Naive thymus-derived CD4-positive, alpha-beta T cell (primary cell): ENCODE results near the gene HOXA5. TPM values are rescaled to one million over a fixed set of nuclear protein-coding genes. Genes with fewer than 3 reads are reported as not detected.

Experiments used
- ATAC-seq: fragments of 150-1000 bp; cut with Tn5 transposase; 2 replicates; pipeline ENCODE4 v1.10.0; 2021; ENCODE audit warnings: mild to moderate bottlenecking, moderate library complexity
- CTCF ChIA-PET: fragments of 350-600 bp; sonication (Branson Sonifier 250); formaldehyde crosslinking; loops from one replicate; lab custom pipeline; 2021; ENCODE audit warnings: antibody characterized with exemption; lab: Charles Lee
- POLR2A ChIA-PET: fragments of 350-600 bp; sonication (Branson Sonifier 250); formaldehyde crosslinking; loops from one replicate; lab custom pipeline; 2021; ENCODE audit warnings: antibody characterized with exemption, inconsistent platforms; lab: Charles Lee
- DNase-seq, 9 donors: peaks; one replicate each; pipeline versions ENCODE4 v3.0.0 to v3.0.0-alpha.2; 2020 to 2022; ENCODE audit warnings: mixed read lengths in 1 of 9
- H3K27ac ChIP-seq: one replicate; pipeline ENCODE4 v1.7.0; 2013; ENCODE audit warnings: mild to moderate bottlenecking, low read depth, low read length, moderate library complexity
- H3K27me3 ChIP-seq, 2 donors: one replicate each; pipeline ENCODE4 v1.7.0; 2013; ENCODE audit warnings: low read length in 2 of 2, mild to moderate bottlenecking in 2 of 2, moderate library complexity in 2 of 2; ENCODE audit not compliant: control insufficient read depth in 2 of 2, insufficient read depth in 2 of 2
- H3K36me3 ChIP-seq, 3 experiments: 1 replicate in 2 of 3; 2 replicates in 1 of 3; pipeline ENCODE4 v1.7.0; 2013; ENCODE audit warnings: low read length in 3 of 3, mild to moderate bottlenecking in 3 of 3, moderate library complexity in 1 of 3; ENCODE audit not compliant: insufficient read depth in 3 of 3, control insufficient read depth in 2 of 3
- H3K4me1 ChIP-seq, 2 donors: one replicate each; pipeline ENCODE4 v1.7.0; 2013; ENCODE audit warnings: low read length in 2 of 2, mild to moderate bottlenecking in 2 of 2, moderate library complexity in 1 of 2; ENCODE audit not compliant: control insufficient read depth in 2 of 2, insufficient read depth in 2 of 2
- H3K4me3 ChIP-seq: 2 replicates; pipeline ENCODE4 v1.7.0; 2013; ENCODE audit warnings: mild to moderate bottlenecking, low read length
- H3K9me3 ChIP-seq, 3 experiments: 1 replicate in 2 of 3; 2 replicates in 1 of 3; pipeline ENCODE4 v1.7.0; 2013; ENCODE audit warnings: low read length in 3 of 3; ENCODE audit not compliant: control insufficient read depth in 2 of 3
- H3K27ac Mint-ChIP-seq, 9 donors: one replicate each; pipeline ENCODE4 v1.8.0; 2020 to 2022; ENCODE audit warnings: mixed read lengths in 9 of 9, mild to moderate bottlenecking in 8 of 9, moderate library complexity in 5 of 9, inconsistent platforms in 2 of 9
- H3K27me3 Mint-ChIP-seq, 5 donors: one replicate each; pipeline ENCODE4 v1.8.0; 2021 to 2022; ENCODE audit warnings: mixed read lengths in 5 of 5, mild to moderate bottlenecking in 1 of 5
- H3K36me3 Mint-ChIP-seq, 5 donors: one replicate each; pipeline ENCODE4 v1.8.0; 2020 to 2022; ENCODE audit warnings: mixed read lengths in 5 of 5, mild to moderate bottlenecking in 3 of 5, inconsistent platforms in 1 of 5
- H3K4me1 Mint-ChIP-seq, 7 donors: one replicate each; pipeline ENCODE4 v1.8.0; 2020 to 2022; ENCODE audit warnings: mixed read lengths in 7 of 7, mild to moderate bottlenecking in 3 of 7, inconsistent platforms in 1 of 7
- H3K4me3 Mint-ChIP-seq, 10 donors: one replicate each; pipeline ENCODE4 v1.8.0; 2020 to 2022; ENCODE audit warnings: mild to moderate bottlenecking in 10 of 10, mixed read lengths in 10 of 10, moderate library complexity in 6 of 10, inconsistent platforms in 2 of 10
- H3K9me3 Mint-ChIP-seq, 11 donors: one replicate each; pipeline ENCODE4 v1.8.0; 2020 to 2022; ENCODE audit warnings: mixed read lengths in 11 of 11, mild to moderate bottlenecking in 4 of 11, inconsistent platforms in 1 of 11, moderate library complexity in 1 of 11
- intact Hi-C, 2 donors: fragments of 100-400 bp; cut with micrococcal nuclease; formaldehyde crosslinking; loops; one replicate each; pipeline ENCODE4 v1.15.1; 2023
- polyA plus RNA-seq, 2 donors: library from polyadenylated mRNA; unstranded; fragments of 300-500 nt; fragmentation: Illumina TruSeq; gene quantifications; one replicate each; pipeline ENCODE4 v1.2.3, GENCODE V29; 2021
- total RNA-seq, 6 experiments: library from RNA in 5 of 6; stranded (reverse) in 5 of 6; gene quantifications; 1 replicate in 5 of 6; 2 replicates in 1 of 6; pipeline ENCODE4 v1.2.3 and lab custom pipeline; 2021 to 2026

Gene HOXA5
- total and polyA plus RNA-seq, 7 experiments from 2014 or later: 0.88 to 2.2 TPM; not detected in 5

DNA sequence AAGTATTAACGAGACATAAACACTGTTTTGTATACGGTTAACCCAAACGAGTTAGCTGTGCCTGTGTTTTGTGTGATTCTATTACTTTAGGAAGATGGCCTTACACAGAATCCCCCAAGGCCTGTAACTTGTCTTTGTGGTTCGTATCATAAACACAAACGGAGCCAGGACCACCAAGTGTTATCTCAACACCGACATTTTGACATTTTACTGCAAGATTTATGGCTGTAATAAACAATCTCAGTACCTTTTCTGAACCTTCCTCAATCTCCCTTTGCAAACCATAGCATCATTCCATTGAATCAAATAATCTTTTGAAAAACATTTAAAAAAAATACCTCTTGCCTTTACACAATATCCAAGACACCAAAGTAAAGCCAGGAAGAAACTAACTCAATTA lies 10.5 kb downstream of the HOXA5 start:
- H3K27me3 Mint-ChIP-seq: peaks cover 46 to 73% (median 62%) of the 10 kb centered on the region in 5 donors
- H3K27ac Mint-ChIP-seq: no peak overlapping the region
- no peaks in the 10 kb centered on the region for H3K4me1 ChIP-seq
- no peaks in the 10 kb centered on the region for H3K9me3 Mint-ChIP-seq
- CTCF ChIA-PET: no interaction called here
- peaks cover 0 to 18% (median 4%) of the 10 kb centered on the region in 7 donors for H3K4me1 Mint-ChIP-seq
- H3K4me3 Mint-ChIP-seq: no peak overlapping the region
- intact Hi-C loops: loop anchor here in 1 of 2 donors (5.0 kb wide), 1 partner anchor 36 kb away; the partner anchor contains the start of gene HOXA1
- H3K27me3 ChIP-seq: peaks cover 0 to 6% of the 10 kb centered on the region in 2 donors
- no peaks in the 10 kb centered on the region for H3K9me3 ChIP-seq
- DNase-seq: no peak
- no peaks in the 10 kb centered on the region for H3K36me3 ChIP-seq
- POLR2A ChIA-PET: no interaction called here
- peaks cover 0 to 2% (median 0%) of the 10 kb centered on the region in 5 donors for H3K36me3 Mint-ChIP-seq
- no peak overlapping the region for H3K27ac ChIP-seq
- no peak for ATAC-seq
- H3K4me3 ChIP-seq: no peak overlapping the region

- CTCF ChIA-PET: no interaction called here
- H3K4me1 Mint-ChIP-seq: peaks cover 0 to 18% (median 4%) of the 10 kb centered on the region in 7 donors
- peak overlapping the region in 1 of 9 donors; percentile 73 for H3K27ac Mint-ChIP-seq
- H3K27ac ChIP-seq: no peak overlapping the region
- POLR2A ChIA-PET: no interaction called here
- peak overlapping the region in 1 of 10 donors; percentile 72 for H3K4me3 Mint-ChIP-seq
- H3K36me3 Mint-ChIP-seq: peaks cover 0 to 2% (median 0%) of the 10 kb centered on the region in 5 donors
- no peak overlapping the region for H3K4me3 ChIP-seq
- H3K27me3 ChIP-seq: peaks cover 0 to 6% of the 10 kb centered on the region in 2 donors
- H3K4me1 ChIP-seq: no peaks in the 10 kb centered on the region
- H3K27me3 Mint-ChIP-seq: peaks cover 39 to 73% (median 62%) of the 10 kb centered on the region in 5 donors
- DNase-seq: no peak
- no peaks in the 10 kb centered on the region for H3K9me3 ChIP-seq
- no peak for ATAC-seq
- H3K9me3 Mint-ChIP-seq: no peaks in the 10 kb centered on the region
- no peaks in the 10 kb centered on the region for H3K36me3 ChIP-seq
- intact Hi-C loops: loop anchor here in 1 of 2 donors (5.0 kb wide), 1 partner anchor 35 kb away; the partner anchor contains the start of gene HOXA1
These were observed 11.3 kb downstream of the HOXA5 start for GRCh38 chr7:27132214-27132613.

DNA sequence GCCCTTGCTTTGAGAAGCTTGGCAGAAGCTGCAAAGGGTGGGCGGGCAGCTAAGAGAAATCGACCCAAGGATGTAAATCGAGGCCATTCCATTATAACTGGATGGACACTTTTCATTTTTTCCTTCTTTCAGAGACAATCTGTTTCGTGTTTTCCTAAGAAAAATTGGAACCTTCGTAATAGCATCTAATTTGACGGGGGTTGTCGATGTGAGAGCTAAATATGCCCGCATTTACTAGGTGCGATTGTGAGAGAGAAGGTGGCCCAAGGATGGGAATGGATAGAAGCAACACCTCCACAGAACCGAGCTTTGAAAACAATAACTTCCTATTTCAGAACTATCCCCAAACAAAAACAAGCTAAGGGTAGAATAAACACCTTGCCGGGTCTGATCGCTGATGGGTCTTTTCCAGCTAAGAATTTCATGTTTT lies 12.1 kb downstream of the HOXA5 start:
- POLR2A ChIA-PET: no interaction called here
- Histone ChIP-seq H3K4me3 (peak overlapping the region; percentile 72), H3K27me3 (peaks cover 0 to 6% of the 10 kb centered on the region in 2 donors), H3K4me1 (no peaks in the 10 kb centered on the region), H3K9me3 (no peaks in the 10 kb centered on the region), H3K36me3 (no peaks in the 10 kb centered on the region), H3K27ac (peak overlapping the region; percentile 63)
- Mint-ChIP-seq H3K27me3 (peaks cover 34 to 72% (median 61%) of the 10 kb centered on the region in 5 donors), H3K36me3 (peaks cover 0 to 2% (median 0%) of the 10 kb centered on the region in 5 donors), H3K4me3 (peak overlapping the region; percentile 28 to 88 (median 68)), H3K27ac (peak overlapping the region in 5 of 9 donors; percentile 29 to 73 (median 51)), H3K9me3 (no peaks in the 10 kb centered on the region), H3K4me1 (peaks cover 0 to 18% (median 4%) of the 10 kb centered on the region in 7 donors)
- intact Hi-C loops: loop anchor here (2.0 to 5.0 kb wide), 2 partner anchors 34 to 35 kb away; partner anchors contain the start of gene HOXA1 (in 1 of the 2)
- no peak for DNase-seq
- ATAC-seq: no peak
- CTCF ChIA-PET: no interaction called here

GRCh38 chr7:27130540-27131389 lies 12.7 kb downstream of the HOXA5 start, which contains the start of gene HOXA4:
TSS of gene HOXA4 (minus strand) at chr7:27130757. CDS start at chr7:27130733, 24 bp downstream.
- H3K4me1 Mint-ChIP-seq: peaks cover 0 to 18% (median 2%) of the 10 kb centered on the region in 7 donors
- H3K27ac Mint-ChIP-seq: peak within 1 kb of the TSS in 5 of 9 donors; percentile 29 to 84 (median 73)
- no peaks in the 10 kb centered on the region for H3K4me1 ChIP-seq
- H3K27me3 ChIP-seq: peaks cover 0 to 3% of the 10 kb centered on the region in 2 donors
- peak within 1 kb of the TSS; percentile 44 to 88 (median 68) for H3K4me3 Mint-ChIP-seq
- no peaks in the 10 kb centered on the region for H3K9me3 ChIP-seq
- peak; percentile 52 to 90 (median 78) for DNase-seq
- no peaks in the 10 kb centered on the region for H3K9me3 Mint-ChIP-seq
- H3K36me3 ChIP-seq: no peaks in the 10 kb centered on the region
- H3K4me3 ChIP-seq: peak within 1 kb of the TSS; percentile 72
- ATAC-seq: peak; percentile 96
- peak within 1 kb of the TSS; percentile 63 for H3K27ac ChIP-seq
- POLR2A ChIA-PET: interaction anchor here (0.7 kb wide), 1 partner anchor 38 kb away, joined by 4 read pairs; no protein-coding TSS in a partner anchor
- intact Hi-C loops: loop anchor here (2.0 to 5.0 kb wide), 2 partner anchors 33 to 34 kb away; partner anchors contain the start of gene HOXA1 (in 1 of the 2)
- H3K36me3 Mint-ChIP-seq: peaks cover 0 to 2% (median 0%) of the 10 kb centered on the region in 5 donors
- CTCF ChIA-PET: no interaction called here
- H3K27me3 Mint-ChIP-seq: peaks cover 32 to 72% (median 58%) of the 10 kb centered on the region in 5 donors

DNA sequence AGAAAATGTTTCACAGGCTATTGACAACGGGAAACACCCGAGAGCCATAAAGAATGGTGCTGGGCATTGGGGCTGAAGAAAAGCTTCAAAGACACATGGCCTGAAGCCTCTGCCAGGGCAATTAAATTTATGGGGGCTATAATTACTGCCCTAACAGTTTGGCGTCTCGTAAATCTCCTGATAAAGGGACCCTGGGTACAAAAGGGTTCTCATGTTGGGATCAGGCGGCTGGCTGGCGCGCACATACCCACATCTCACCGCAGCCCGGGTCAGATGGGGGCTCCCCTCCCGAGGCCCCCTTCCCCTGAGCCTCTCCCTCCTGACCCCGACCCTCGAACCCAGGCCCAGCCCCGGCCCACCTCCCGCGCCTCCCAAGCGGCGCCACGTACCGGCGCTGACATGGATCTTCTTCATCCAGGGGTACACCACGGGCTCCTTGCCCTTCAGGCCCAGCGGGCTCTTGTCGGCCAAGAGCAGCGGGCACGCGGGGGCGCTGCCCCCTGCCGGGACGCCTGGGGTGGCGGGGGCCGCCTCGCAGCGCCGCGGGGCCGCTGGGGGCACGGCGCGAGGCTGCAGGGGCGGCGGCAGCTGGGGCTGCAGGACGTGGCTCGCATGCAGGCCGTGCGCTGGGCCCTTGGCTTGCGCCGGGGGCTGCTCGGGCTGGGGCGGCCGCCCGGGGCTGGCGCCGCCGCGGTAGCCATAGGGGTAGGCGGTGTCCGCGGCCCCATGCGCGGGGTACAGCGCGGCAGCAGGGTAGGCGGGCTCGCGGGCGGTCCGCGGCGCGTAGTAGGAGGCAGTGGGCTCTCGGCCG lies 13.5 kb downstream of the HOXA5 start:
- DNase-seq: no peak
- Histone ChIP-seq H3K27ac (no peak overlapping the region), H3K4me3 (peak overlapping the region; percentile 72), H3K27me3 (peaks cover 0 to 3% of the 10 kb centered on the region in 2 donors), H3K4me1 (no peaks in the 10 kb centered on the region), H3K9me3 (no peaks in the 10 kb centered on the region), H3K36me3 (no peaks in the 10 kb centered on the region)
- Mint-ChIP-seq H3K4me3 (peak overlapping the region in 8 of 10 donors; percentile 15 to 66 (median 36)), H3K27me3 (peaks cover 34 to 68% (median 57%) of the 10 kb centered on the region in 5 donors), H3K9me3 (no peaks in the 10 kb centered on the region), H3K27ac (no peak overlapping the region), H3K36me3 (peaks cover 0 to 2% (median 0%) of the 10 kb centered on the region in 5 donors), H3K4me1 (peaks cover 0 to 13% (median 0%) of the 10 kb centered on the region in 7 donors)
- POLR2A ChIA-PET: no interaction called here
- intact Hi-C loops: loop anchor here (2.0 to 5.0 kb wide), 2 partner anchors 33 kb away; partner anchors contain the start of gene HOXA1 (in 1 of the 2)
- peak; percentile 36 for ATAC-seq
- CTCF ChIA-PET: no interaction called here
